ENCODE results near the gene RFX4. TPM values are rescaled to one million over a fixed set of nuclear protein-coding genes. Genes with fewer than 3 reads are reported as not detected.
A peak's percentile ranks its signal among the peaks of the same experiment; 100 is the strongest.

RFX4 gene
- total and polyA plus RNA-seq, 2 of the 8 experiments (the other 6 are each of a cell fraction or from before 2014, with no cell fraction given) = 0.06 TPM; not detected in 1

DNA sequence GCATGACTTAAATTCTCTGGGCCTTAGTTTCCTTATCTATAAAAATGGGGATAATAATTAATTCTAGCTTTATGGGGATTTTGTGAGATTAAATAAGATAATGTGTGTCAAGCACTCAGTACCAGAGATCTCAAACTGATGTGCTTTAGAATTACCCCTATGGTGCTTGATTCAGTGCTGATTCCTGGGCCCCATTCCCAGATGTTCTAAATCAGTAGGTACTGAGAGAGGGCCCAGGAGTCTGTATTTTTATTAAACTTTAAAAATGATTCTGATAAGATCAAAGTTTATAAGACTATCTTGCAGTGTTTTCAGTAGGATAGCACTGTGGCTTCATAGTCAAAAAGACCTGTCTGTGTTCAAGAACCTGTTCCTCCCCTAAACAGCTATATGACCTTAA lies 102.6 kb downstream of the RFX4 start:
- H3K36me3 ChIP-seq (ENCODE audit: control insufficient read depth in 2 of 4, insufficient read depth in 4 of 4, low read length in 3 of 4) = no peaks in the 10 kb centered on the region
- H2AFZ ChIP-seq (ENCODE audit: low read length) = no peak overlapping the region
- no peak for FAIRE-seq
- DNase-seq (ENCODE audit: low read depth in 1 of 2, low spot score in 2 of 2) = no peak
- no peak overlapping the region for H3K14ac ChIP-seq (ENCODE audit: insufficient read length)
- CTCF ChIA-PET (ENCODE audit: partially characterized antibody) = interaction anchor here (1.8 kb wide), 1 partner anchor 12 kb away, joined by 4 read pairs; no protein-coding TSS in a partner anchor
- no peaks in the 10 kb centered on the region for H3K79me1 ChIP-seq (ENCODE audit: low read depth, low read length)
- H3K79me2 ChIP-seq (ENCODE audit: control insufficient read depth in 1 of 2, insufficient read depth in 2 of 2, low read length in 2 of 2) = no peaks in the 10 kb centered on the region
- H3K27me3 ChIP-seq (replicated peaks in 1 of 4; ENCODE audit: control insufficient read depth in 3 of 4, extremely low read depth in 1 of 4, insufficient read depth in 3 of 4, low read length in 3 of 4) = 0 out of 7 replicates have a peak, but pooled peaks cover 0 to 2% (median 0%) of the 10 kb centered on the region in 4 experiments
- no peaks in the 10 kb centered on the region for H3K23me2 ChIP-seq (ENCODE audit: low read depth, low read length)
- H4K91ac ChIP-seq (replicated peaks; ENCODE audit: insufficient read length, low read length) = no peak overlapping the region
- no peak for TF ChIP-seq SP4 (IDR thresholded peaks at IDR 0.05; ENCODE audit: low read length)
- 0 out of 2 replicates have a peak, but pooled peaks have one; percentile 36 for TF ChIP-seq ATF3 (IDR thresholded peaks at IDR 0.05; ENCODE audit: insufficient read depth, low read depth, low read length)
- no peak overlapping the region for H3K56ac ChIP-seq (replicated peaks; ENCODE audit: insufficient read length, low read depth, low read length)
- POLR2A ChIA-PET (ENCODE audit: partially characterized antibody) = no interaction called here
- H2AK5ac ChIP-seq (ENCODE audit: low read depth, low read length) = no peak overlapping the region
- no peak overlapping the region for H3K27ac ChIP-seq (ENCODE audit: low read depth, low read length)
- H3K18ac ChIP-seq (ENCODE audit: extremely low read depth, low read length) = no peak overlapping the region
- H2BK5ac ChIP-seq (ENCODE audit: low read depth, low read length) = no peak overlapping the region
- H4K20me1 ChIP-seq (replicated peaks in 1 of 2; ENCODE audit: control insufficient read depth in 1 of 2, insufficient read depth in 2 of 2, low read length in 2 of 2) = no peaks in the 10 kb centered on the region
- H3K4me3 ChIP-seq (ENCODE audit: extremely low read depth in 1 of 4, insufficient read depth in 2 of 4, low read depth in 3 of 4, low read length in 4 of 4) = no peak overlapping the region
- H3K9me3 ChIP-seq (ENCODE audit: insufficient read depth in 2 of 2, low read depth in 1 of 2, low read length in 1 of 2) = no peaks in the 10 kb centered on the region
- H4K5ac ChIP-seq (ENCODE audit: insufficient read length, low read depth, low read length) = no peak overlapping the region
- H2BK120ac ChIP-seq (replicated peaks; ENCODE audit: low read depth, low read length) = no peak overlapping the region
- H3K23ac ChIP-seq (ENCODE audit: insufficient read length) = no peak overlapping the region
- no peak overlapping the region for H2BK15ac ChIP-seq (ENCODE audit: low read length)
- H2BK12ac ChIP-seq (ENCODE audit: low read depth, low read length) = no peak overlapping the region
- H4K8ac ChIP-seq (ENCODE audit: extremely low read depth, insufficient read depth, low read length) = no peak overlapping the region
- no peak overlapping the region for H3K4ac ChIP-seq (replicated peaks; ENCODE audit: insufficient read length, low read depth, low read length)
- H2BK20ac ChIP-seq (ENCODE audit: low read length) = no peak overlapping the region
- H3K4me2 ChIP-seq (ENCODE audit: insufficient read depth in 1 of 2, low read depth in 2 of 2, low read length in 2 of 2) = no peak overlapping the region
- peaks cover 0 to 10% (median 3%) of the 10 kb centered on the region in 4 experiments; a peak in 2 of 7 replicates for H3K4me1 ChIP-seq (replicated peaks in 1 of 4; ENCODE audit: control insufficient read depth in 3 of 4, insufficient read depth in 4 of 4, low read length in 3 of 4)
- H3K9ac ChIP-seq (replicated peaks in 1 of 4; ENCODE audit: extremely low read depth in 1 of 4, low read depth in 3 of 4, low read length in 3 of 4) = no peak overlapping the region
